NCI-H2107 treated with DMSO at 0.1 percent for 48 hours (cell line): Measurements from ENCODE around the gene OR12D1.
"Not testable (repeated sequence)": the region's sequence is repeated elsewhere in the genome, so short reads cannot be mapped to it uniquely, and the experiment has no call there.

Experiments used
- DNase-seq: peaks from one replicate; lab custom pipeline; 2025; ENCODE audit not compliant: unreplicated experiment; lab: John Stamatoyannopoulos, UW

The OR12D1 gene

DNA sequence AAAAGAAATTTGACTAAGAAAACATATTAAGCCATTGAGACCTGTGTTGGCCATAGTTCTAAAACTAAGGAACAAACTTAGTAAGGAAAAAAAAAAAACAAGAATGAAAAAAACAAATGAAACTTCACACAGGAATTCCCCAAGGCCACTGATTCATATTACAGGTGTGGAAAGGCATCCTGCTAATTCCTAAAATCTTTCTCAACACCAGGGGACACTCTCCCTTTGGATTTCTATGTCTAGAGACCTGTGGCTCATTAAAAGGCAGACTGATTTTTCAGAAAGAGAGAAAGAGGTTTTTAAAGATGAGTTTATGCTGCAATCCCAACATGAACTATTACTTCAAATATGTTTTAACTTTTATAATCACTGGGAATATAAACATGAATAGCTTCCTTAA lies at the start of gene OR12D1:
Gene OR12D1 (plus strand): TSS at position 341 of the 400 bp plus-strand sequence.
- no peak for DNase-seq

DNA sequence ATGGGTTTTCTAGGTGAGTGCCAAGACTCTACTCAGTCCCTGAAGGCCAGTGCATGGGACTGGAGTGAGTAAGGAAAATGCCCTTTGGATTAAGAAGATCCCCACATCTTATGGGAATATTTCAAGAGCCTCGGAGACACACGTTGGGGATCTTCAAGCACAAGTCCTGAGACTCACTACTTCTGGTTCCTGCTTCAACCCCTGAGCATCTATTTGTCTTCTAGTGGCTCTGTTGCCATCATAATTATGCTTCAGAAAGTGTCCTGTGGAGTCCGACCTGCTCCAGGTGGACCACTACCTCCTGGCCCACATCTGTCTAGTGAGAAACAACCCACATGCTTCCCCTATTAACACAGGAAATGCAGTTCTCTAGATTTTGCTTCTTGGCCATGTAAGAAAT lies 46.0 kb upstream of the OR12D1 start, which contains the start of gene OR5V1:
Gene OR5V1 (minus strand): TSS at position 101 of the 400 bp plus-strand sequence. CDS start 12,670 bp downstream, outside the sequence.
- DNase-seq, result no peak

DNA sequence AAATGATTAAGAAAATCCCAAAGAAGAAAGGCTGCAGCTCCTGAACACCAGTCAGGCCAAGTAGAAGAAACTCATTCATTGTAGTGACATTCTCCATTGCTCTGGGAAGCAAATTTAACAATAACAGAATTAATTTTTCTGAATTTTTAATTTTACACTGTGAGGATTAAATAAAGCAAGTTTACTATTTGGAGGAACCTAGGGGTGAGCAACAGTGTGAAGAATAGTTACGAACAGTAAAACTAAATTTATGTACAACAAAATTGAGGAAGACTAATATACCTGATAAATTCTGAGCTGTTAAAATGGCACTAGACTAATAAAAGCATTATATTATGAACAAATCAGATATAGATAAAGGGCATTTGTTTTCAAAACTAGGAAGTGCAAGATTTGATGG lies 39.5 kb upstream of the OR12D1 start, which contains the start of gene OR12D3:
Gene OR12D3 (minus strand): TSS at position 101 of the 400 bp plus-strand sequence. CDS start 4 bp downstream, at position 97.
- DNase-seq, result no peak

DNA sequence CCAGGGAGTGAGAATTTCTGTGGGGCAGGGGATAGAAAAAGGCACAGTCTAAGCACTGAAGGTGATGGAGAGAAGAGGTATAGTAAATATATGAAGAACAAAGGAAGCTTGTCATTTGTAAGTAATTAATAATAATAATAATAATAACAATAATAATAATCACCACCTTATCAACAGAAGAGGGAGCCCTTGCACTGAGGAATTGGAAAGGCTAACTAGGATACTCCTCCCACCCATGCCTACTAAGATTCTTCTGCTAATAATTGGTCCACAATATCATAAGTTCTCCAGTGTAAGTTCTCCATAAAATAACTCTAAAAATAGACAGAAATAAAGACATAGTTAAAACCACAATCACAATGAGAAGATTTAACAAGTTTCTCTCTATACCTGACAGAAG lies 38.7 kb upstream of the OR12D1 start:
- no peak for DNase-seq

DNA sequence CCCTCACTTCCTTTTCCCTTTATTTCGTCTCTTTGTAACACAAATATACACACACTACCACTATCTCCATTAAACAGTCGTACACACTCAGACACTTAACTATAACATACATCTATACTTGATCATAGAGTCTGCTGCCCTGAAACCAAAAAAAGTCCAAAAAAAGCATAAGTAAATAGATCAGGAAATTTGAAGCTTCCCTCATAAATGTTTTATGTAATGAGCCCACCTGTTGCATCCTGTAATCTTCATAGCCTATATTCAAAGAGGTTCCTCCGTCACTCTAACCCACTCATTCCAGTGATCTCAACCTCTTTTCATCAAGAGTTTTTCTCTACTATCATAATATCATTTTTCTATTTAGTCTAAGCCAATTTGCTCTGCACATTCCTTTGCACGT lies 26.2 kb upstream of the OR12D1 start:
- no peak for DNase-seq

DNA sequence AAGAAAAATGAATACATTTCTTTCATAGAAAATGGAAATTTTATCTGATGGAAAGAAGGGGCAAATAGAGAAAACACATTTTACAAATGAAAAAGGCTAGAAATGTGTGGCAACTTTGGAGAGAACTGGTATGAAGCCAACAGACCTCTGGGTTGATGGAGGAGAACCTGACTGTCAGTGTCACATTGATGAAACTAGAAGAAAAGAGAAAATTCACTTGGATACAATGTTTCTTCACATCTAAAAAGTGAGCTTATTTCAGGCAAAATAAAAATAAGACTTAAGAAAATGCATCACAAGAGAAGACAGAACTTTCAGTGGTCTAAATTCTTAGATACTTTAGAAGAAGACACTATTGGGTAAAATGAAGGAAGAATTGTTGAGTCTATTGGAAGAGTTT lies 19.4 kb upstream of the OR12D1 start, which contains the start of gene OR12D2:
Gene OR12D2 (plus strand): TSS at position 301 of the 400 bp plus-strand sequence. CDS start 1,069 bp downstream, outside the sequence.
- DNase-seq, result no peak

DNA sequence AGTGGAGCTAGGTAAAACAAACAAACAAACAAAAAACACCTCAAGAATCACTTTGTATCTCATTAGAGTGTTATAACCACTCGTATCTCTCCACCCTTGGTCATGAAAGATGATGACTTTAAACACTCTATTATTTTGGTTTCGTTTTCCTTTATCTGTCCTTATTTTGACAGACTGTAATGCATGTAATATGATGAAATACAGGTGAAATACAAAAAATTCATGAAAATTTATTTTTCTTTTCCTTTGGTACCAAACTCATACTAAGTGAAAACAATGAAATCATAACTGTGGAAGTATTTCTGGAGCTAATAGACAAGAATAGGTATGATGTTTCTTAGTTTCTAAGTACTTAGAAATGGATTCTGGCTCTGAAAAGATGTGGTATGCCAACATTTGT lies 15.2 kb upstream of the OR12D1 start:
- DNase-seq, result no peak

DNA sequence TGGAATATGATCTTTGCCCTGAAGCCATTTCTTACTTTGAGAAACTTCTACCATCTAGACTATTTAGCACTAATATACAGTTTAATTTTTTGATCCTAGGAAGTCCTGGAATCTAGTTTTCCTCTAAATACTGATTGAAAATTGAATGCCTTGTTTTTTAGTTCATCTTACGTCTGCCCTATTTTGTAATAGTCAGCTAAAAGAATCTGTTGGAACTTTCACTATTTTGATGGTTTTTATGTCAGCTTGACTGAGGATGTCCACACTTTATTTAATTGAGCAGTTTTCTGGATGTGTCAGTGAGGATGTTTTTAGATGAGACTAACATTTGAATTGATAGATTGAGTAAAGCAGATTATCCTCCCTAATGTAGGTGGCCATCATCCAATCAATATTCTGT lies 10.9 kb upstream of the OR12D1 start:
- DNase-seq, result no peak

DNA sequence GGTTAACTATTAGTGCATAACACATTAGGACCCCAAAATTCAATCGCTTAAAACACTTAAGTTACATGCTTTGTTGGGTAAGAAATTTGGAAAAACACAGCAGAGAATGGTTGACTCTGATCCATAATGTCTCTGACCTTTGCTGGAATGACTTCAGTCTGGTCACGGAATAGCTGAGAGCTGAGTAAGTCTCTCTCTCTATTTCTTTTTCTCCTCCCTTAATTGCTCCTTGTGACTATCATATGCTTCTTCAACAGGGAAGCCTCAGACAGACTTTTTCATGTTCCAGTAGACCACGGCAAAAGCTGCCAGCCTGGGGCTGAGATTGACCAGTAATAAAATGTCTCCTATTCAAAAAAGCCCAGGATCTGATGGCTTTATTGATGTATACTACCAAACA lies 4.8 kb downstream of the OR12D1 start:
- no peak for DNase-seq

DNA sequence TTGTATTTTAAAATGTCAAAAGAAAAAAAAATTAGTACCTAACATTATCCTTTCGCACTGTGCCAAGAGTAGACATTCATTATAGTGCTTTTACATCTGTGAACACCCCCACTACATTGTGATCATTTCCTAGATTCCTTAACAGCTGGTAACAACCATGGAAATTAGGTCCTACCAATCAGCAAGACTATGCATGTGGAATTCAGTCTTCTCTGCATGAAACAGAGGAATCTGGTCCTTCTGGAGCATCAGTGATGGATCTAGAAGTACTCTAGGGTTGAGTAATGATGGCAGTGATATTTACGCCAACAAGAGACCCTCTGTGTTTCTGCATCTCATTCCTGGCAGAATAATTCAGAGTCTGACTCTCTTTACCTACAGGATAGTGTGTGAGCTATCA lies 9.4 kb downstream of the OR12D1 start:
- DNase-seq, result no peak

DNA sequence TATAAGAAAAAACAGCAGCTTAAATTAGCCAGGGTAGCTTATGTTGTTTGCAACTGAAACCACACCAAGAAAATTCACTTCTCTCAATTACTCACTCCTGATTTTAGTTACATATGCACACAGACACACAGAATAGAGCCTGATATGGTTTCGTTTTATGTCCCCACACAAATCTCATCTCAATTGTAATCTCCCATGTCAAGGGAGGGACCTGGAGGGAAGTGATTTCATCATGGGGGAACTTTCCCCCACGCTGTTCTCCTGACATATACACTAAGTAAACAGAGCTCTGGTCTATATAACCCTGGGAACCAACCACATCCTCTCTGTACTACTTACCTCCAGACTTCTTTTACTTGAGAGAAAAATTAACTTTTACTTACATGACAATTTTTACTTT lies 9.8 kb downstream of the OR12D1 start:
- no peak for DNase-seq

DNA sequence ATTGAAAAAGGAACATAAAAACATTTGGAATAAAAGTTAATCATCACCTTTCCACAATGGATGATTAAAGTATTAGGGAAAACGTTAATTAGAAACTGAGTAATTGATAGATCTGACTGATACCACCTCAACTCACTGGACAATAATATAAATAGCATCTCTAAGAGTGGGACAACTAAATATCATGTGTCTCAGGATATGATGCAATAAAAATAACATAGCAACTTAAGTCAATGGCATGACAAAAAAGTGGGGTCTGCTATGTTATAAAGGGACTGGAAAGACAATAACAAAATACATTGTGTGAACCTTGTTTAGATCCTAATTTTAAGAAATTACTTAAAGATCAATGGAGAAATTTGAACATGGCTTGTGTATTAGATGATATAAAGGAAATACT lies 10.3 kb downstream of the OR12D1 start:
- DNase-seq, result no peak

DNA sequence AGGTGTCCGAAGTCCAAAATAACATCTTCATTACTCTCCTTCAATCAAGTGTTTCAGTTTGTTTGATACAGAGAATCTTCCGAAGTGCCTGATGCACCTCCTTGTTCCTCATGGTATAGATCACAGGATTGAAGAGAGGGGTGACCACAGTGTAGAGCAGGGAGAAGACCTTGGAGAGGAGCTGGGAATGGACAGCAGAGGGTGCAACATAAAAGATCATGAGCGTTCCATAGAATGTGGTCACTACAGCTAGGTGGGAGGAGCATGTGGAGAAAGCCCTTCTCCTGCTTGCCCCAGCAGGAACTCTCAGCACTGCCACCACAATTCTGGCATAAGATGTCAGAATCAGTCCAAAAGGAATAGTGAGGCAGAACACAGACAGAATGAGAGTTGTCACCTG lies 11.9 kb downstream of the OR12D1 start:
- DNase-seq, result no peak

DNA sequence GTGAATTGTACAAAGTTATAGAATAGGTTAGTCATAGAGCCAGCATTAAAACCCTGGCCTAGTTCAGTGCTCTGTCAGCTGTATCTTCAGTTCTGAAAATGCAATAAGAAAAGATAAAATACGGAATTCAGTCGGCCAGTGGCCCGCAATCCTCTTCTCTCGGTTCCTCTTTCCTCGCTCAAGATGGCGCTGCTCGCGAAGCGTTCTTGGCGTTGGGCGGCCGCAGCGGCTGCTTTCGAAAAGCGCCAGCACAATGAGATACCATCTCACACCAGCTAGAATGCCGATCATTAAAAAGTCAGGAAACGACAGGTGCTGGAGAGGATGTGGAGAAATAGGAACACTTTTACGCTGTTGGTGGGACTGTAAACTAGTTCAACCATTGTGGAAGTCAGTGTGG lies 22.0 kb downstream of the OR12D1 start:
- DNase-seq, result not testable (repeated sequence)

DNA sequence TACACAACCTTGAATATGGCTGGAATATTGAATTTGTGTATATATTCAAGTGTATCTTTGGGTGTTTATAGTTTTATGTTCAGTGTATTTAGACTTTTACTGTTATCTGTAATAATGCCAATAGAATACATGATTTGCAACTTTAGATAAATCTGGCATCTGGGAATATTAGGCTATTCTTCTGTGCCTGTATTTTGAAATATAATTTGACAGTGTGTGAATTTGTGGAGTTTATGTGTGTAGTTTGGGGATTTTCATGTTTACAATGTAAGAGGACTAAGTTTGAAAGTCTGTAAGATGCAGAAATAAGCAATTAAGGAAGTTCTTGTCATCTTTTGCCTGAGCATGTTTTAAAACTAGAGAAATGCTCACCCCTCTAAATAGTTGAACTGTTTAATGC lies 24.3 kb downstream of the OR12D1 start, which contains the start of gene OR10C1:
Gene OR10C1 (plus strand): TSS at position 301 of the 400 bp plus-strand sequence. CDS start 710 bp downstream, outside the sequence.
- DNase-seq, result no peak

DNA sequence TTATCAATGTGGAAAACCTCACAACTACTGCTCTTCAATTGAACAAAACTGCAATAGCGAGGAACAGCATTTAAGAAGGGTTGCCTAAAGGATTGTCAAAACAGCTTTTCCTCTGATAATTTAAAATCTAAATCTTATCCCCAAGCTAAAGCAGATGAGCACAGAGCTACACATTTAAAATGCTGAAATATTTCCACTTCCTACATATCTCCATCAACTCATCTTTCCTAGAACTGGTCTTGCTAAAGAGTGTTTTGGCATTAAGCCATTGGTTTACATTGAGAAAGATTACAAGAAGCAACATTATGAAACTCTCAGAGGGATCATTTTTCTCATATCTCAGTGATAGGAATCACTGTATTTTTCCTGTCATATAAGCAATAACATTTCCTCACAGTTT lies 28.0 kb downstream of the OR12D1 start:
- no peak for DNase-seq

DNA sequence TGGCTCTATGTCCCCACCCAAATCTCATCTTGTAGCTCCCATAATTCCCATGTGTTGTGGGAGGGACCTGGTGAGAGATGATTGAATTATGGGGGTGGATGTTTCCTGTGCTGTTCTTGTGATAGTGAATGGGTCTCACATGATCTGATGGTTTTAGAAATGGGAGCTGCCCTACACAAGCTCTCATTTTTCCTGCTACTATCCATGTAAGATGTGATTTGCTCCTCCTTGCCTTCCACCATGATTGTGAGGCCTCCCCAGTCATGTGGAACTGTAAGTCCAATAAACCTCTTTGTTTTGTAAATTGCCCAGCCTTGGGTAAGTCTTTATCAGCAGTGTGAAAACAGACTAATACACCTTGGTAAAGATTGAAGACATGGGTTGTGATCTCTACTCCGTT lies 29.3 kb downstream of the OR12D1 start:
- DNase-seq, result not testable (repeated sequence)

DNA sequence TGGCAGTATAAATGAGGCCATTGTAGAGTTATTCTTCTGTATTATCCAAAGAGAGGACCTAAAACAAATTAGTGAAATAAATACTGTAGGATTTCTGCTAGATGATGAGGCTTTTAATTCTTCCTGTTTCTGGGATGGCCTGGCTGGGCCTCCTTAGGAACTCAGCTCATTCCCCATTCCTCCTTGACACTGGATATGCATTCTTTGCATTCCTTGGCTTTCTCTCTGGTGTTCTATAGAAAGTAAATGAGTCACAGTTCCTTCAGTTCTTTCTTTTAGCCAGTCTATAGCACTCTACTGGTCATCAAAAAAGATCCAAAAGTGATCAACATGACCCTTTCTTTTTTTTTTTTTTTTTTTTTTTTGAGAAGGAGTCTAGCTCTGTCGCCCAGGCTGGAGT lies 32.9 kb downstream of the OR12D1 start:
- no peak for DNase-seq

DNA sequence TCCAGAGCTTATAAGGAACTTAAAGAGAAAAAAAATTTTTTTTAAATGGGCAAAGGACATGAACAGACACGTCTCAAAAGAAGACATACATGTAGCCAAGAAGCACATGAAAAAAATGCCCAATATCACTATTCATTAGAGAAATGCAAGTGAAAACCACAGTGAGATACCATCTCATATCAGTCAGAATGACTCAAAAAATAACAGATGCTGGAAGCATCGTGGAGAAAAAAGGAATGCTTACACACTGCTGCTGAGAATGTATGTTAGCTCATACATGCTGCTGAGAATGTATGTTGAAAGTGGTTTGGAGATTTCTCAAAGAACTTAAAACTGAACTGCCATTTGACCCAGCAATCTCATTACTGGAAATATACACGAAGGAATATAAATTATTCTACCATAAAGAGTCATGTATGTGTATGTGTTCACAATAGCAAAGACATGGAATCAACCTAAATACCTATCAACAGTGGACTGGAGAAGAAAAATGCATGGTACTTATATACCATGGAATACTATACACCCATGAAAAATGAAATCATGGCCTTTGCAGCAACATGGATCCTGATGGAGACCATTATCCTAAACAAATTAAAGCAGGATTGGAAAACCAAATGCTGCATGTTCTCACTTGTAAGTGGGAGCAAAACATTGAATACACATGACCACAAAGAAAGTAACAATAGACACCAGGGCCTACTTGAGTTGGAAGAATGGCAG lies 36.9 kb downstream of the OR12D1 start:
- no peak for DNase-seq

DNA sequence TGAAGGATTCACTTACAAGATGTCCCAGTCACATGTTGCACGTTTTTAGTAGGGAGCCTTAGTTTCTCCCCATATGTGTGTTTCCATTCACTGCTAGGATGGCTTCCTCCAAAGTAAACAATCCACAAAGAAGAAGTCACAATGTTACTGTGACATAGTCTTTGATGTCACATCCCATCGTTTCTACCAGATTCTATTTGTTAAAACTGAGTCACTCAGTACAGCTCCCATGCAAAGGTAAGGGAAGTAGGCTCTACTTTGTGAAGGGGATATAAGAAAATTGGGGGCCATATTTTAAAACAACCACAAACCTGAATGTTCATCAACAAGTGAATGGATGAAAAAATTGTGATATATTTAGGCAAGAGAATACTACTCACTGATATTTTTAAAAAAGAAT lies 42.2 kb downstream of the OR12D1 start, which contains the start of the genes OR11A1 and OR2H1:
Gene OR11A1 (minus strand): TSS at position 101 of the 400 bp plus-strand sequence. CDS start 29,430 bp downstream, outside the sequence.
Gene OR2H1 (plus strand): TSS at position 185 of the 400 bp plus-strand sequence. CDS start 4,615 bp downstream, outside the sequence.
- no peak for DNase-seq

DNA sequence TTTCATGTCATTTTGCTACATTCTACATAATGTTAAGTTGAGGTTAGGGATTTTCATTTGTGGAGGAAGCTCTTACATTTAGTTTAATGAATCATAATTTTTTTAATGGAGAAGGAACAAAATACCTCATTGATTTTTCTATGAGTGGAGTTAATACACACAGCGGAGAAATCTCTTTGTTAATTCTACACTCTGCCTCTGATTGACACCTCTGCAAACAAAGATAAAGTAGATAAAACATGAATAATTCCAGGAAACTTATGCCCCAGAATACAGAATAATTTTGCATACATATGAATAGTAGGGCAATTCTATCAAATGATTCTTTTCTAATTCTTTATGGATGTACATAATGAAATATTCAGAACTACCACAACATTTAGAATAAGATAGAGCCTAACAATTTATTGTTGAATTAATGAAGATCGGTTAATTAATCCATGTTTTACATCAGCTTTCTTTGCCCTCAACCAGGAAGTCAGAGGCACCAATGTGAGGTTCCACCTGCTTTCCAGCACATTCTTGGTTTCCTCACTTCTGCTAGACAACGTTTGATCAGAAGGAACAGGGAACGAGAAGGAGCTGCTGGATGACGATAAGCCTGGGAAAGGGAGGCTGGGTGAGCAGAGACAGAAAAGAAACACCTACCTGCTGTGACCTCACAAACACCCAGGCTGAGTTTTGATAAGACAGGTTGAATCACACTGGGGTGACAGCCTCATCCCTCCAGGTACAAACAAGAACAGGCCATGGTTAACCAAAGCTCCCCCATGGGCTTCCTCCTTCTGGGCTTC lies 46.5 kb downstream of the OR12D1 start:
- no peak for DNase-seq

DNA sequence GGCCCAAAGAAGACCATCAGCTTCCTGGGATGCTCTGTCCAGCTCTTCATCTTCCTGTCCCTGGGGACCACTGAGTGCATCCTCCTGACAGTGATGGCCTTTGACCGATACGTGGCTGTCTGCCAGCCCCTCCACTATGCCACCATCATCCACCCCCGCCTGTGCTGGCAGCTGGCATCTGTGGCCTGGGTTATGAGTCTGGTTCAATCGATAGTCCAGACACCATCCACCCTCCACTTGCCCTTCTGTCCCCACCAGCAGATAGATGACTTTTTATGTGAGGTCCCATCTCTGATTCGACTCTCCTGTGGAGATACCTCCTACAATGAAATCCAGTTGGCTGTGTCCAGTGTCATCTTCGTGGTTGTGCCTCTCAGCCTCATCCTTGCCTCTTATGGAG lies 47.3 kb downstream of the OR12D1 start:
- no peak for DNase-seq
